ENCODE results near the gene SLC16A7.

The SLC16A7 gene

GRCh38 chr12:59672273-59672672 lies 76.4 kb downstream of the SLC16A7 start:
- FAIRE-seq: no peak

GRCh38 chr12:59675461-59675860 lies 79.6 kb downstream of the SLC16A7 start:
- no peak for FAIRE-seq

GRCh38 chr12:59677857-59678256 lies 82.0 kb downstream of the SLC16A7 start:
- FAIRE-seq: no peak

- no peak for FAIRE-seq
Measured at GRCh38 chr12:59678759-59679411, 83.1 kb downstream of the SLC16A7 start.

GRCh38 chr12:59689776-59690175 lies 93.9 kb downstream of the SLC16A7 start:
- no peak for FAIRE-seq

GRCh38 chr12:59695379-59695778 lies 99.5 kb downstream of the SLC16A7 start:
- FAIRE-seq: no peak

- no peak for FAIRE-seq
Measured at GRCh38 chr12:59698600-59698999, 102.8 kb downstream of the SLC16A7 start.

- FAIRE-seq: no peak
Measured at GRCh38 chr12:59699421-59700152, 103.8 kb downstream of the SLC16A7 start.

GRCh38 chr12:59700153-59700450 lies 104.3 kb downstream of the SLC16A7 start:
- no peak for FAIRE-seq

- no peak for FAIRE-seq
Measured at GRCh38 chr12:59708064-59708463, 112.2 kb downstream of the SLC16A7 start.

- FAIRE-seq: no peak
Measured at GRCh38 chr12:59708484-59708883, 112.7 kb downstream of the SLC16A7 start.

GRCh38 chr12:59710004-59710628 lies 114.3 kb downstream of the SLC16A7 start:
- no peak for FAIRE-seq

- no peak for FAIRE-seq
Measured at GRCh38 chr12:59710964-59711363, 115.1 kb downstream of the SLC16A7 start.

GRCh38 chr12:59715434-59715833 lies 119.6 kb downstream of the SLC16A7 start:
- no peak for FAIRE-seq

- no peak for FAIRE-seq
Measured at GRCh38 chr12:59716043-59716442, 120.2 kb downstream of the SLC16A7 start.

- no peak for FAIRE-seq
Measured at GRCh38 chr12:59717436-59717835, 121.6 kb downstream of the SLC16A7 start.

GRCh38 chr12:59719701-59720100 lies 123.9 kb downstream of the SLC16A7 start:
- FAIRE-seq: no peak

- FAIRE-seq: no peak
Measured at GRCh38 chr12:59723520-59723919, 127.7 kb downstream of the SLC16A7 start.

- FAIRE-seq: no peak
Measured at GRCh38 chr12:59724011-59724695, 128.3 kb downstream of the SLC16A7 start.

GRCh38 chr12:59733200-59733599 lies 137.4 kb downstream of the SLC16A7 start:
- no peak for FAIRE-seq

- no peak for FAIRE-seq
Measured at GRCh38 chr12:59734371-59734770, 138.5 kb downstream of the SLC16A7 start.

- no peak for FAIRE-seq
Measured at GRCh38 chr12:59735231-59735630, 139.4 kb downstream of the SLC16A7 start.

- FAIRE-seq: no peak
Measured at GRCh38 chr12:59736359-59736758, 140.5 kb downstream of the SLC16A7 start.

GRCh38 chr12:59736786-59737185 lies 141.0 kb downstream of the SLC16A7 start:
- FAIRE-seq: no peak
